SW480 (cell line): Measurements from ENCODE around the gene INTS2.
"Not testable (repeated sequence)": the region's sequence is repeated elsewhere in the genome, so short reads cannot be mapped to it uniquely, and the experiment has no call there.

Experiments
- DNase-seq: peaks from one replicate; pipeline ENCODE4 v3.0.0-alpha.2; 2016; ENCODE audit warnings: low spot score

Gene INTS2

DNA sequence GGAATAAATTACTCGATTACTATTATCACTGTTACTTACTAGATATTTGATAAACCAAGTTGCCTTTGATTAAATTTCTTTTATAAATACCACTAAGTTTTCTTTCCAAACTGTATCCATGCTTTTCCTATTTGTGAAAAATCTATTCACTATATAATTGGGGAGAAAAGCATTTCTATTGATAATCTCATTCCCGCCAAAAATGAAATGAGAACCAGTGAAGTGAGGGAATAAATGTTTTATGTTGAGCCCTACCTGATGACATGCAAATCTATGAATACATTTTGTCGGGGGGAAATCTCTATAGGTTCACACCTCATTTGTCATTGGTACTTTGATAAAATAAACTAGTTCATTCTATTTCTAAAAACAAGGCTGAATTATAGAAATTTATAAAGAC, 80.1 kb downstream of the INTS2 start:
- no peak for DNase-seq

DNA sequence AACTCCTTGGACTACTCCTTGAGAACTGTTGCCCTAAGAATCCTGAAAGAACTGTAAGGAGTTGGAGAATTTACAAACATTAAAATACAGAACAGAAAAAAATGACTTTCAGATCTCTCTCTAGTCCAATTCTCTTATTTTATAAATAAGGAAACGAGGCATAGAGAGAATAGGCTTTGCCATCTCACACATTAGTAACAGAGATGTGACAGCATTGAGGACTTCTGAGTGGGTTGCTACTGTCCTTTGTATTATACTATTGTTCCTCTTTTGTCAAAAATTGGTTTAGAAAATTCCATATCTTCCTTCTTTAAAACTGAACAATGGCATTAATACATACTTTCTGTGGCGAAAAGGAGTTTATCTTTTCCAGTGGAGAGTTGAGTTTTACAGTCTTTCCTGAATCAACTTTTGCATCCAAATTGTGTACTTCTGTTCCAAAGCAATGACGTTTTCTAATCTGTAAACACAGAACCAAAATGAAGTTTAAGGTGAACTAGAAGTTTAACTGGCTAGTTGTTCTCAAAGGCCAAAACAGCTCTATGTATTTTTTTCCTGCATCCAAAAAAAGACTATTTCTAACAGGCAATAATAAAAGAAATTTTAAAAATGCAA, 80.9 kb downstream of the INTS2 start:
- DNase-seq, result no peak

DNA sequence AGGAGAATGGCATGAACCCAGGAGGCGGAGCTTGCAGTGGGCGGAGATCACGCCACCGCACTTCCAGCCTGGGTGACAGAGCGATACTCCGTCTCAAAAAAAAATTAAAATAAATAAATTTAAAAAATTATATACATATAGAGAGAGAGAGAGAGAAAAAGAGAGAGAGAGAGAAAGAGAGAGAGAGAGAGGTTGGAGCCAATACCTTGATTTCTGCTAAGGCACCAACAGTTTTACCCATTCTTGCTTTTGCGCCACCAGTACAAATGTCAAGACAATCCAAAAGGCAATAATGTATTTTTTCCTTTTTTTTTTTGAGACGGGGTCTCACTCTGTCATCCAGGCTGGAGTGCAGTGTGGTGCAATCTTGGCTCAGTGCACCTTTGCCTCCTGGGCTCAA, 81.7 kb downstream of the INTS2 start:
- no peak for DNase-seq

DNA sequence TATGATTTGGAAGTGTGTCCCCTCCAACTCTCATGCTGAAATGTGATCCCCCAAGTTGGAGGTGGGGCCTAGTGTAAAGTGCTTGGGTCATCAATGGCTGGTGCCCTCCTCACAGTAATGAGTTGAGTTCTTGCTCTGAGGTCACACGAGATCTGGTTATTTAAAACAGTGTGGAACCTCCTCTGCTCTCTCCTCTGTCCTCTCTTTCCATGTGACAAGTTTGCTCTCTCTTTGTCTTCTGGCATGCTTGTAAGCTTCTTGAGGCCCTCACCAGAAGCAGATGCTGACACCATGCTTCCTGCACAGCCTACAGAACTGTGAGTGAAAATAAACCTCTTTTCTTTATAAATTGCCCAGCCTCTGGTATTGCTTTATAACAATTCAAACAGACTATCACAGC, 84.3 kb downstream of the INTS2 start:
- no peak for DNase-seq

DNA sequence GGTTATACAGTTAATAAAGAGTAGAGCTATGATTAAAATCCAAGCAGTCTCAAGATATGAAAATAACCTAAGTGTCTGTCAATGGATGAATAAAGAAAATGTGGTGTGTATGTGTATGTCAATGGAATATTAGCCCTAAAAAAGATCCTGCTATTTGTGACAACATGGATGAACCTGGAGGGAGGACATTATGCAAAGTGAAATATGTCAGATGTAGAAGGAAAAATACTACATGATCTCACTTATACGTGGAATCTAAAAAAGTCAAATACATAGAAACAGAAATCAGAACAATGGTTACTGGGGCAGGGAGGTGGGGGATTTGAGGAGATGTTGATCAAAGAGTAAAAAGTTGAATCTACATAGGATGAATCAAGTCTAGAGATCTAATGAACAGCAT, 84.9 kb downstream of the INTS2 start:
- DNase-seq, result no peak

DNA sequence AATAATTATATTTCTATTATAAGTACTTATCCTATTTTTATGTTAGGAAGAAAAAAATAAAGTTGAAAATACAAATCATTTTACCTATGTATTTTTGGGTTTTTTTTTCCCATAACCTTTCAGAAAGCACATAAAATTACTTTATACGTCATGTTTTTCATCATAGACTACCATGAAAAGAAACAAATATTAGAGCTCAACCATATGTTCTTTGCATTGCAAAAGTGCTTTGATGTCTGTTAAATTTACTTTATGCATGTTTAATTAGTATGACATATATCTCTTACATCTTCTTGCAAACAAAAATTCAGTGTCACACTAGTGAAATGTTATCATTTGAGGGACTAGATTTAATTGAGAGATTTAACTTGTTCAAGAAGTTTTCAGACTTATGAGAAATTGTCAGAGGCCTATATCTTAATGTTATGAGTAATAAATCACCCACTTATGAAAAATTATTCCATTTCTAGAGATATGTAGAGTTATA, 88.4 kb downstream of the INTS2 start:
- DNase-seq, result no peak

DNA sequence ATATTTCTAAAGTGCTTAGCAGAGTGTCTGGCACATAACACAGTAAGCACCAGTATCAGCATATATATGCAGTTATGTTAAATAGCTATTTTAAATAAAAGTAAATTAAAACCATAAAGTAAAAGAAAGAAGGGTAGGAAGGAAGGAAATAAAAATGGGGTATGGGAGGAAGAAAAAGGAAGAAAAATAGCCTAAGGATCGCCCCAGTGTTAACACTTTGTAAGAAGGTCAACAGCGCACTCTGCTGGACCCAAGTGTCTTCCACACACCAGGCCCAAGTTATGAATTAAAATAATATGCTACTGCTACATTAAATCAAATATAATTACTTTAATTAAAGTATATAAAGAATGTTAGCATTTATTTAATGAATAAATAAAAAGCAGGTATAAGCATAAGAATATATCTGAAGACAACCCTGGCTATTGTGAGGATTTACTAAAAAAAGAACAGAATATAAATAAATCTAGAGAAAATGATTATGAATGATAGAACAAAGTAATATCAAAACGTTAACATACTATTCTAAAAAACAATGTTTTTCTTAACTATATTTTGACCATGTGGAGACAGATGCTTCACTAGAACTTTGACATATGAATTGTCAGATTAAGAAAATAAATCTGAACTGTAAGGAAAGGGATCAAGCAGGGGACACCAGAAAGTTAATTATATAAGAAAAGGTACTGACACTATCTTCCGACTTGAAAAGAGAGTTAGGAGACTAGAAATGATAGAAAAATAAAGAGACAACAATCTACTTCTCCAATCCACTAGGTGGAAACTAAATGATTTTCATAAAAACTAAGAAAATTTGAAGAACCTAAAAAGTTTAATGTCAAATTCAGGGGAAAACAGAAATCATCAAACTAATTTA, 90.4 kb downstream of the INTS2 start:
- peak; percentile 43 for DNase-seq

DNA sequence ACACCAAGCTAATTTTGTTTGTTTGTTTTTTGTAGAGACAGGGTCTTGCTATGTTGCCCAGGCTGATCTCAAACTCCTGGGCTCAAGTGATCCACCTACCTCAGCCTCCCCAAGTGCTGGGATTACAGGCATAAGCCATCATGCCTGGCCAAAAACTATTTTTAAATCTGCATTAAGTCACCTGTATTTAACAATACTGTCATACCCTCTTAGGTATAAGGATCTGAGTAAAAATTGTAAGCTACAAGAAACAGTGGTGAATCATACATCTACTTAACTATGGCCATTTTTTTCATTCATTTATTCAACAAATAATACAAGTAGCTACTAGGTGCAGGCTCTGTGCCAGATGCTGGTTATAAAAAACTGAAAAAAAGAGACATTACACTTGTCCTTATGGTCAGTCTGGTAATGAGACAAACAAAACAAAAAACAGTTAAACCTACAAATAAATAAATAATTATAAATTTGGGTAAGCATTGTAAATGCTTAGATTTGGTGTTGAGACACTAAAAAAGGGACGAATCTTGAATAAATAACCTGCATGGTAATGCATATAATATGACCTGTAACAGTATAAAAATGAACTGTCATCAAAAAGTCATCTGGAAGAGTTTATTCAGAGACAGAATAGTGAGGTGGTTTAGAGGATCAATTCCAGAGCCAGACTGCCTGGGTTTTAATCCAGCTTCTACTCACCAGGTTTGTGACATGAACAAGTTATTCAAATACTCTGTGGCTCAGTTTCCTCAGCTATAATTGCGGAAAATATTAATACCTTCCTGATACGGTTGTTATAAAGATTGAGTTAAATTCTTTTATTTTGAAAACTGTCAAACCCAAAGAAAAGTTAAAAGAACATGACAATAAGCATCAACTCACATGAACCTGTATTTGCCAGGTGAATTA, 91.3 kb downstream of the INTS2 start:
- DNase-seq, result no peak

DNA sequence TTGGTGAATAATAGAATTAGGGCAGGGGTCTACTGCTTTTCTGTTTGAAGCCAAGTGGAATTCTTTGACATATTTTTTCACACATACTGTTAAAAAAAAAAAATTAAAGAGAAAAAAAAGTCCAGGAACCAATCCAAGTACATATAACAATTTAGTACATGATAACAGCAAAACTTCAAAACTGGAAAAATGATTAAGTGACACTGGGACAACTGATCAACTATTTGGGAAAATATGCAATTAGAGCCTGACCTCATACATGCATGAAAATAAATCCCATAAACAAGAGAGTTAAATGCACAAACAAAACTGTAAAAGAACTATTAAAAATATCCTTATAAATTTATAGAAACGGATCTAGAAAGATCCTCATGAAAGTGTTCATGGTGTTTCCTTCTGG, 92.2 kb downstream of the INTS2 start:
- DNase-seq, result no peak

DNA sequence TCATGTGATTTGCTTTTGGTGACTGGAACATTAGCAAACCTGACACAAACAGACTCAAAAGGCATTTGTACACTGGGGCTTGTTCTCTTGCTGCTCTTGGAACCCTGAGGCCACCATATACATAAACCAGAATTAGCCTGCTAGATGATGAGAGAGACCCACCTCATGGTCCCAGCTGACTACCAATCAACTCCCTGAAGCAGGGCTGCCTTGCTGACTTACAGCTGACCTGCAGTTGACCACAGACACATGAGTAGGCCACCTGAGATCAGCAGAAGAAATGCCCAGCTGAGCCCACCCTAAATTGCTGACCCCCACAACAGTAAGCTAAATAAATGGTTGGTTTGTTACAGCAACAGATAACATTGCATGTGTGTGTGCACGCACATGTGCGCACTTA, 93.2 kb downstream of the INTS2 start:
- DNase-seq, result no peak

DNA sequence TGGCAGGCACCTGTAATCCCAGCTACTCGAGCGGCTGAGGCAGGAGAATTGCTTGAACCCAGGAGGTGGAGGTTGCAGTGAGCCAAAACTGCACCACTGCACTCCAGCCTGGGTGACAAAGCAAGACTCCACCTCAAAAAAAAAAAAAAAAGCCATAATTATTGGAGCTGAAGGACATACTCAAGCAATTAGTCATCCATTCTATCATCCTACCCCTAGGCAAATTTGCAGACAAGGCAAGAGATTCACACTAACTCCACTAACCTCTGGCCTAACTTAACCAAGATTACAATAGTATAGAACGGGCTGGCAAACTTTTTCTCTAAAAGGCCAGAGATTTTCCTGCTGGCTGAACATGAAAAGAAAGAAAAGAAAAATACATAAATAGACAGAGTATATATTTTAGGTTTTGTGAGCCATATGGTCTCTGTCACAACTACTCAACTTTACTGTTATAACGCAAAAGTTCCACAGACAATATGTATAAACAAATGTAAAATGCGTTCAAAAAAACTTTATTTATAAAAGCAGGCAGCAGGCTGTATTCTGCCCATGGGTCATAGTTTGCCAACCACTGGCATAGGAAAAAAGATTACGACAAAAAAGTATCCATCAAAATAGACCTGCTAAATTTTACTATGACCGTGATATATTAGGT, 94.1 kb downstream of the INTS2 start:
- peak; percentile 21 for DNase-seq

DNA sequence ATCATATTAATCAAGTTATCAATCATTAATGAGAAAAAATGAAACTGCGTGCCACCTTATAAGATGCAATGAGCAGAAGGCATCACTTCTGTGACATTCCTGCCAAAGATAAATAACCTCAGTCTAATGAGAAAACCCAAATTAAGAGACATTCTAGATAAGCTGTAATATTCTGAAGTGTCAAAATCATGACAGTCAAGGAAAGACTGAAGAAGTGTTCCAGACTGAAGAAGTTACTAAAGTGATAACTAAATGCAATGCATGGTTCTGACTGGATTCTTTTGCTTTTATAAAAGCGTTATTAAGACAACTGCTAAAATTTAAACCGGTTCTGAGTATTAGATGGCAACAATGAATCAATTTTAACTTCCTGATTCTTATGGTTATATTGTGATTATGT, 95.3 kb downstream of the INTS2 start:
- no peak for DNase-seq

DNA sequence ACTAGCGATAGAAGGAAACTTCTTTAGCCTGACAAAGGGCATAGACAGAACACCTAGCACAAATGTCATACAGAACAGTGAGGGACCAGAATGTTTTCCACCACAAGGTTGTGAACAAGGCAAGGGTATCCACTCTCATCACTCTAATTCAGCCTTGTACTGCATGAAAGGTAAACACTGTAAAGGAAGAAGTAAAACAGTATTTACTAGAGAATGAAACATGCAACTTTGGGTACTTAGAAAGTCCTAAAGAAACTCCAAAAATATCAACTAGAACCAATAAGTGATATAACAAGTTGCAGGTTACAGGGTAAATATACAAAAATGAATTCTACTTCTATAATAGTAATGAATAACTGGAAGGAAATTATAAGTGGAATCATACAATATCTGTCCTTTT, 96.7 kb downstream of the INTS2 start:
- DNase-seq, result no peak

DNA sequence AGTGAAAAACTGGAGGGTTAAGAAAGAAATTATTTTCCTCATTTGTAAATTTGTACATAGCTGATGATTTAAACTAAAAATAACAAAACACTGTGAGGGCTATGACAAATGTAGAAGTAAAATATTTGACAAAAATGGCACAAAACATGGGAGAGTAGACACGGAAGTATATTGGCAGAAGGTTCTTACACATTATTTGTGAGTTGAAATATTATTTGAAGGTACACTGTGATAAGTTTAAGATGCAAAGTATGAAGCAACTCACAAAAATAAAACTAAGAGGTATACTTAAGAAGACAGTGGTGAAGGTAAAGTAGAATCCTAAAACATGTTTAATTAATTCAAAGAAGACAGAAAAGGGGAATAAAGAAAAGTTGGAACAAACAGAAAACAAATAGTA, 99.1 kb downstream of the INTS2 start:
- DNase-seq, result no peak

DNA sequence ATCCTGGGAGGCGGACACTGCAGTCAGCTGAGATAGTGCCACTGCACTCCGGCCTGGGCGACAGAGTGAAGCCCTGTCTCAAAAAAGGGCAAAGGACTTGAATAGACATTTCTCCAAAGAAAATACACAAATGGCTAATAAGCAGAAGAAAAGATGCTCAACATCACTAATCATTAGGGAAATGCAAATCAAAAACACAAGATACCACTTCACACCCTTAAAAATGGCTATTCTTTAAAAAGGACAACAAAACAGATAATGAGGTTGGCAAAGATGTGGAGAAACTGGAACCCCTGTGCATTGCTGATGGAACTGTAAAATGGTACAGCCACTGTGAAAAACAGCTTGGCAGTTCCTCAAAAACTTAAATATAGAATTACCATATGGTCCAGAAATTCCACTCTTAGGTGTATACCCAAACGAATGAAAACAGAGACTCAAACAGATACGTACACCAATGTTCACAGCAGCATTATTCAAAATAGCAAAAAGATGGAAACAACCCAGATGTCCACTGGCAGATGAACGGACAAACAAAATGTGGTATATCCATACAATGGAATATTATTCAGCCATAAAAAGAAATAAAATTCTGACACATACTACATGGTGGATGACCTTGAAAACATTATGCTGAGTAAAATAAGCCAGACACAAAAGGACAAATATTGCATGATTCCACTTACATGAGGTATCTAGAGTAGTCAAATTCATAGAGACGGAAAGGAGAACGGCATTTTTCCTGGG, 100.0 kb downstream of the INTS2 start:
- no peak for DNase-seq

DNA sequence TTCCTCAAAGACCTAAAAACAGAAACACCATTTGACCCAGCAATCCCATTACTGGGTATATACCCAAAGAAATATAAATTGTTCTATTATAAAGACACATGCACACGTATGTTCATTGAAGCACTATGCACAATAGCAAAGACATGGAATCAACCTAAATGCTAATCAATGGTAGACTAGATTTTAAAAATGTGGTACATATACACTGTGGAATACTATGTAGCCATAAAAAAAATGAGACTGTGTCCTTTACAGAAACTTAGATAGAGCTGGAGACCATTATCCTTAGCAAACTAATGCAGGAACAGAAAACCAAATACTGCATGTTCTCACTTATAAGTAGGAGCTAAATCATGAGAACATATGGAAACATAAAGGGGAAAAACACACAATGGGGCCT, 100.9 kb downstream of the INTS2 start:
- not testable (repeated sequence) for DNase-seq

DNA sequence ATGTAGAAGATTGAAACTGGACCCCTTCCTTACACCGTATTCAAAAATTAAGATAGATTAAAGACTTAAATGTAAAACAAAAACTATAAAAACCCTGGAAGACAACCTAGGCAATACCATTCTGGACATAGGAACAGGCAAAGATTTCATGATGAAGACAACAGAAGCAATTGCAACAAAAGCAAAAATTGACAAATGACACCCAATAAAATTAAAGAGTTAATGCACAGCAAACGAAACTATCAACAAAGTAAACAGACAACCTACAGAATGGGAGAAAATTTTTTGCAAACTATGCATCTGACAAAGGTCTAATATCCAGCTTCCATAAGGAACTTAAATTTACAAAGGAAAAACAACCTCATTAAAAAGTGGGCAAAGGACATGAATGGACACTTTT, 101.6 kb downstream of the INTS2 start:
- not testable (repeated sequence) for DNase-seq

DNA sequence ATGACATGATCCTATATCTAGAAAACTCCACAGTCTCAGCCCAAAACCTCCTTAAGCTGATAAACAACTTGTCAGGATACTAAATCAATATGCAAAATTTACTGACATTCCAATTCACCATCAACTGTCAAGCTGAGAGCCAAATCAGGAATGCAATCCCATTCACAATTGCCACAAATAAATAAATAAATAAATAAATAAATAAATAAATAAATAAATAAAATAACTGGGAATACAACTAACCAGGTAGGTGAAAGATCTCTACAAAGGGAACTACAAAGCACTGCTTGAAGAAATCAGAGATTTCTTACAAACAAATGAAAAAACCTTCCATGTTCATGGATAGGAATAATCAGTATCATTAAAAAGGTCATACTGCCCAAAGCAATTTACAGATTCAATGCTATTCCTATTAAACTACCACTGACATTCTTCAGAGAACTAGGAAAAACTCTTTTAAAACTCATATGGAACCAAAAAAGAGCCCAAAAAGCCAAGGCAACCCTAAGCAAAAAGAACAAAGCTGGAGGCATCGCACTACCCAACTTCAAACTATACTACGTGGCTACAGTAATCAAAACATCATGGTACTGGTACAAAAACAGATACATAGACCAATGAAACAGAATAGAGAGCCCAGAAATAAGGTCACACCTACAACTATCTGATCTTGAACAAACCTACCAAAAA, 102.2 kb downstream of the INTS2 start:
- DNase-seq, result no peak

DNA sequence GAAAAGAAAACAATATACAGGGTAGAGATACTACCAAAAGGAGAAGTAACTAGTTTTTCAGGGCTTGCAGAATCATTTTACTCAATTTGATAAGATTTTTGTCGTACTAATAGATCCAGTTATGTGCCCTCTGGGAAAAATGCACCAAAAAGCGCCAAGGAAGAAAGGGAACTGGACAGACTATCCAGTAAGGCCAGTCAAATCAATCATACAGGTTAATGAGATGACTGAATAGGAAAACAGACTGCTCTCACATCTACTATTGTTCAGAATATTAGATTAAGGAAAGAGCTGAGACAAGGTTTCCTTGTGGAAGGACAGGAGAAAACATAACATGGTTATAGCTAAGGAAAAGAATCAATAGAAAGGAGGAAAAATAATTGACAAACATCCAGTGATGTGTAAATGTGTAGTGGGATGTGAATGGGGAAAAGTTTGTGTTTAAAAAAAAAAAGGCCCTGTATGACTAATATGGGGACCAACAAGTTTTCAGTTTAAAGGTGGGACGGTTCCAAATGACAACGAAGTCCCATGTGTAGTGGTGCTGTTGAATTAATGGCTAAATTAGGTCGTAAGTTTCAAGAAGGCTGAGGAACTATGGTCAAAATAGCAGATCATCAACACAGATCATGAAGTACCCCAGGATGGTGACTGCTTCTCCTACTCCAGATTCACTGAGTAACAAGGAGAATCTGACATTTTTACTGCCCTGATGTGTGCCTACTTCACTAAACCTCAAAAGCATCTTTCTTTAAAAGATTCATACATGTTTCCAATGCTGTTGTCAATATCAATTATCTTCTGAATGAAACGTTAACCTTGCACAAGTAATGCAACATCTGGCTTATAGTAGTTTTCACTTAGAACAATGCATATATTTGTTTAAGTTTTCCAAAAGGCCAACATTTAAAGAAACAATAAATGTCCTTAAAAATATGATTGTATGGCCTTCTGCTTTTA, 105.2 kb downstream of the INTS2 start:
- no peak for DNase-seq

DNA sequence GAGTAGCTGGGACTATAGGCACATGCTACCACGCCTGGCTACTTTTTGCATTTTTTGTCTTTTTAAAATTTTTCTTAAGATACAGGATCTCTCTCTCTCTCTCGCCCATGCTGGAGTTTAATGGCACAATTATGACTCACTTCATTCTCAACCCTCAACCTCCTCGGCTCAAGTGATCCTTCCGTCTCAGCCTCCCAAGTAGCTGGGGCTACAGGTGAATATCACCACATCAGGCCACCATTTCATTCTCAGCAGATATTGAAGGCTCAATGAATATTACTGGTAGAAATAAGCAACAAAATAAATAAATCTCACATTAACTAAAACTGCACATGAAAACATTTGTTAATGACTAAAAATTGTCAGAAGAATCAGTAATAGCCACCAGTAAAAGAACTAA, 106.1 kb downstream of the INTS2 start:
- DNase-seq, result no peak
